KMS-11 (cell line): ENCODE measurements around the gene ALG14.

Experiments
- H2AFZ ChIP-seq: fragments of 200-600 bp; sonication (generic); 2 replicates; pipeline ENCODE4 v1.6.1; 2016; ENCODE audit warnings: antibody characterized with exemption, mixed run types, low read depth
- H3K27ac ChIP-seq: fragments of 200-600 bp; sonication (generic); 2 replicates; pipeline ENCODE4 v1.6.1; 2016; ENCODE audit warnings: mild to moderate bottlenecking, mixed run types
- H3K27me3 ChIP-seq: fragments of 200-600 bp; sonication (generic); 2 replicates; pipeline ENCODE4 v1.6.1; 2017; ENCODE audit warnings: mild to moderate bottlenecking, low read depth, mixed run types, moderate library complexity; ENCODE audit not compliant: insufficient read depth
- H3K36me3 ChIP-seq: fragments of 200-600 bp; sonication (generic); 2 replicates; pipeline ENCODE4 v1.6.1; 2017; ENCODE audit warnings: mild to moderate bottlenecking, mixed run types; ENCODE audit not compliant: insufficient read depth
- H3K4me1 ChIP-seq: fragments of 200-600 bp; sonication (generic); 2 replicates; pipeline ENCODE4 v1.6.1; 2016; ENCODE audit warnings: mild to moderate bottlenecking, low read depth, mixed run types; ENCODE audit not compliant: poor library complexity, severe bottlenecking
- H3K4me2 ChIP-seq: fragments of 200-600 bp; sonication (generic); 2 replicates; pipeline ENCODE4 v1.7.0; 2016; ENCODE audit warnings: mild to moderate bottlenecking, mixed run types
- H3K4me3 ChIP-seq: fragments of 200-600 bp; sonication (generic); IDR thresholded peaks from 2 replicates; pipeline ENCODE4 v1.6.1; 2017; ENCODE audit warnings: low read depth, low read length, mixed read lengths; ENCODE audit not compliant: insufficient read depth
- H3K79me2 ChIP-seq: fragments of 200-600 bp; sonication (generic); 2 replicates; pipeline ENCODE4 v1.6.1; 2016; ENCODE audit warnings: low read depth, mixed run types; ENCODE audit not compliant: insufficient read depth
- H3K9ac ChIP-seq: fragments of 200-600 bp; sonication (generic); 2 replicates; pipeline ENCODE4 v1.6.1; 2016; ENCODE audit warnings: mild to moderate bottlenecking, mixed run types
- H4K20me1 ChIP-seq: fragments of 200-600 bp; sonication (generic); 2 replicates; pipeline ENCODE4 v1.6.1; 2016; ENCODE audit warnings: mild to moderate bottlenecking, mixed run types; ENCODE audit not compliant: insufficient read depth
- CTCF ChIP-seq: fragments of 200-600 bp; sonication (generic); conservative IDR thresholded peaks from 2 replicates; pipeline ENCODE4 v1.6.1; 2017; ENCODE audit warnings: low read depth, mild to moderate bottlenecking, antibody characterized with exemption, low read length, moderate library complexity, mixed read lengths

ALG14 gene

GRCh38 chr1:94973309-94973922, 99.3 kb downstream of the ALG14 start:
- Histone ChIP-seq H3K36me3 (no peaks in the 10 kb centered on the region), H3K4me1 (no peaks in the 10 kb centered on the region), H3K4me2 (no peak overlapping the region), H2AFZ (no peak overlapping the region), H3K27ac (no peak overlapping the region), H3K79me2 (no peaks in the 10 kb centered on the region), H3K4me3 (no peak overlapping the region), H3K27me3 (no peaks in the 10 kb centered on the region), H3K9ac (no peak overlapping the region), H4K20me1 (no peaks in the 10 kb centered on the region)
- TF ChIP-seq CTCF, result no peak

- H3K4me1 ChIP-seq, result no peaks in the 10 kb centered on the region
- H4K20me1 ChIP-seq, result no peaks in the 10 kb centered on the region
- H2AFZ ChIP-seq, result no peak overlapping the region
- H3K9ac ChIP-seq, result no peak overlapping the region
- no peaks in the 10 kb centered on the region for H3K27me3 ChIP-seq
- H3K27ac ChIP-seq, result no peak overlapping the region
- H3K4me2 ChIP-seq, result no peak overlapping the region
- H3K4me3 ChIP-seq, result no peak overlapping the region
- no peak for TF ChIP-seq CTCF
- H3K79me2 ChIP-seq, result no peaks in the 10 kb centered on the region
- H3K36me3 ChIP-seq, result no peaks in the 10 kb centered on the region
Measured at GRCh38 chr1:94971491-94971924, 101.2 kb downstream of the ALG14 start.

- Histone ChIP-seq H4K20me1 (no peaks in the 10 kb centered on the region), H3K27ac (no peak overlapping the region), H3K4me3 (no peak overlapping the region), H3K9ac (no peak overlapping the region), H3K27me3 (no peaks in the 10 kb centered on the region), H3K79me2 (no peaks in the 10 kb centered on the region), H3K4me1 (no peaks in the 10 kb centered on the region), H3K4me2 (no peak overlapping the region), H2AFZ (no peak overlapping the region), H3K36me3 (no peaks in the 10 kb centered on the region)
- TF ChIP-seq CTCF, result no peak
Measured at GRCh38 chr1:94970783-94971182, 102.0 kb downstream of the ALG14 start.

- no peak overlapping the region for H3K4me3 ChIP-seq
- no peak overlapping the region for H3K27ac ChIP-seq
- no peaks in the 10 kb centered on the region for H4K20me1 ChIP-seq
- H3K79me2 ChIP-seq, result no peaks in the 10 kb centered on the region
- no peak overlapping the region for H3K9ac ChIP-seq
- H3K4me2 ChIP-seq, result no peak overlapping the region
- H3K36me3 ChIP-seq, result no peaks in the 10 kb centered on the region
- H2AFZ ChIP-seq, result no peak overlapping the region
- H3K27me3 ChIP-seq, result no peaks in the 10 kb centered on the region
- no peaks in the 10 kb centered on the region for H3K4me1 ChIP-seq
- TF ChIP-seq CTCF, result no peak
Measured at GRCh38 chr1:94969137-94969536, 103.6 kb downstream of the ALG14 start.
